HL-60 (cell line): ENCODE measurements around the gene NCOA5.

Source experiments
- GABPA ChIP-seq: IDR thresholded peaks from 2 replicates; pipeline ENCODE4 v1.6.1; 2012; ENCODE audit warnings: low read depth
- POLR2AphosphoS5 ChIP-seq: IDR thresholded peaks from 2 replicates; pipeline ENCODE4 v1.6.1; 2012; ENCODE audit warnings: low read depth
- SPI1 ChIP-seq: IDR thresholded peaks from 2 replicates; pipeline ENCODE4 v1.6.1; 2012; ENCODE audit warnings: low read depth, mild to moderate bottlenecking, borderline replicate concordance
- TF ChIP-seq, protein P1 (sequence below): IDR thresholded peaks from one replicate; pipeline ENCODE4 v1.5.1; 2011; ENCODE audit warnings: low read length, control low read depth, inconsistent platforms; ENCODE audit not compliant: insufficient read depth

DNA sequence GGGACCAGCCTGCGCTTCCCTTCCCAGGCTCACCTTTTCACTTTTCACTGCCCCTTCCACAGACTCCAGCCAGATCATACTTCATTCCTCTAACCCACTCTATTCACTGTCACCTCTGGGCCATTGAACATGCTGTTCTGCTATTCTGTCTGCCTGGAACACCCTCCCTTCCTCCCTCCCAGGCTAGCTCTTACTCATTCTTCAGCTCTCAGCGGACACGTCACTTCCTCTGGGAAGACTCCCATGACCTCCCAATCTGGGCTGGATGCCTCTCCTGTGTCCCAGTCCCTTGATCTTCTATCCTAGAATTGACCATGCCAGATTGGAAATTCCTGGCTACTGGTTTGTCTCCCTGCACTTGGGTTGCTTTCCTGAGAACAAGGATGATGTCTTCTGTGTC lies 55.7 kb downstream of the NCOA5 start:
- TF ChIP-seq POLR2AphosphoS5 (no peak), SPI1 (no peak), GABPA (no peak)
- TF ChIP-seq, protein P1, sequence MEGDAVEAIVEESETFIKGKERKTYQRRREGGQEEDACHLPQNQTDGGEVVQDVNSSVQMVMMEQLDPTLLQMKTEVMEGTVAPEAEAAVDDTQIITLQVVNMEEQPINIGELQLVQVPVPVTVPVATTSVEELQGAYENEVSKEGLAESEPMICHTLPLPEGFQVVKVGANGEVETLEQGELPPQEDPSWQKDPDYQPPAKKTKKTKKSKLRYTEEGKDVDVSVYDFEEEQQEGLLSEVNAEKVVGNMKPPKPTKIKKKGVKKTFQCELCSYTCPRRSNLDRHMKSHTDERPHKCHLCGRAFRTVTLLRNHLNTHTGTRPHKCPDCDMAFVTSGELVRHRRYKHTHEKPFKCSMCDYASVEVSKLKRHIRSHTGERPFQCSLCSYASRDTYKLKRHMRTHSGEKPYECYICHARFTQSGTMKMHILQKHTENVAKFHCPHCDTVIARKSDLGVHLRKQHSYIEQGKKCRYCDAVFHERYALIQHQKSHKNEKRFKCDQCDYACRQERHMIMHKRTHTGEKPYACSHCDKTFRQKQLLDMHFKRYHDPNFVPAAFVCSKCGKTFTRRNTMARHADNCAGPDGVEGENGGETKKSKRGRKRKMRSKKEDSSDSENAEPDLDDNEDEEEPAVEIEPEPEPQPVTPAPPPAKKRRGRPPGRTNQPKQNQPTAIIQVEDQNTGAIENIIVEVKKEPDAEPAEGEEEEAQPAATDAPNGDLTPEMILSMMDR = no peak
